Naive thymus-derived CD4-positive, alpha-beta T cell (primary cell): ENCODE measurements around the gene GAPDH. TPM values are rescaled to one million over a fixed set of nuclear protein-coding genes. Genes with fewer than 3 reads are reported as not detected.

Experiments
- ATAC-seq: fragments of 150-1000 bp; cut with Tn5 transposase; 2 replicates; pipeline ENCODE4 v1.10.0; 2021; ENCODE audit warnings: mild to moderate bottlenecking, moderate library complexity
- CTCF ChIA-PET: fragments of 350-600 bp; sonication (Branson Sonifier 250); formaldehyde crosslinking; loops from one replicate; lab custom pipeline; 2021; ENCODE audit warnings: antibody characterized with exemption; lab: Charles Lee
- POLR2A ChIA-PET: fragments of 350-600 bp; sonication (Branson Sonifier 250); formaldehyde crosslinking; loops from one replicate; lab custom pipeline; 2021; ENCODE audit warnings: antibody characterized with exemption, inconsistent platforms; lab: Charles Lee
- DNase-seq, 9 donors: peaks; one replicate each; pipeline versions ENCODE4 v3.0.0 to v3.0.0-alpha.2; 2020 to 2022; ENCODE audit warnings: mixed read lengths in 1 of 9
- H3K27ac ChIP-seq: one replicate; pipeline ENCODE4 v1.7.0; 2013; ENCODE audit warnings: mild to moderate bottlenecking, low read depth, low read length, moderate library complexity
- H3K27me3 ChIP-seq, 2 donors: one replicate each; pipeline ENCODE4 v1.7.0; 2013; ENCODE audit warnings: low read length in 2 of 2, mild to moderate bottlenecking in 2 of 2, moderate library complexity in 2 of 2; ENCODE audit not compliant: control insufficient read depth in 2 of 2, insufficient read depth in 2 of 2
- H3K36me3 ChIP-seq, 3 experiments: 1 replicate in 2 of 3; 2 replicates in 1 of 3; pipeline ENCODE4 v1.7.0; 2013; ENCODE audit warnings: low read length in 3 of 3, mild to moderate bottlenecking in 3 of 3, moderate library complexity in 1 of 3; ENCODE audit not compliant: insufficient read depth in 3 of 3, control insufficient read depth in 2 of 3
- H3K4me1 ChIP-seq, 2 donors: one replicate each; pipeline ENCODE4 v1.7.0; 2013; ENCODE audit warnings: low read length in 2 of 2, mild to moderate bottlenecking in 2 of 2, moderate library complexity in 1 of 2; ENCODE audit not compliant: control insufficient read depth in 2 of 2, insufficient read depth in 2 of 2
- H3K4me3 ChIP-seq: 2 replicates; pipeline ENCODE4 v1.7.0; 2013; ENCODE audit warnings: mild to moderate bottlenecking, low read length
- H3K9me3 ChIP-seq, 3 experiments: 1 replicate in 2 of 3; 2 replicates in 1 of 3; pipeline ENCODE4 v1.7.0; 2013; ENCODE audit warnings: low read length in 3 of 3; ENCODE audit not compliant: control insufficient read depth in 2 of 3
- H3K27ac Mint-ChIP-seq, 9 donors: one replicate each; pipeline ENCODE4 v1.8.0; 2020 to 2022; ENCODE audit warnings: mixed read lengths in 9 of 9, mild to moderate bottlenecking in 8 of 9, moderate library complexity in 5 of 9, inconsistent platforms in 2 of 9
- H3K27me3 Mint-ChIP-seq, 5 donors: one replicate each; pipeline ENCODE4 v1.8.0; 2021 to 2022; ENCODE audit warnings: mixed read lengths in 5 of 5, mild to moderate bottlenecking in 1 of 5
- H3K36me3 Mint-ChIP-seq, 5 donors: one replicate each; pipeline ENCODE4 v1.8.0; 2020 to 2022; ENCODE audit warnings: mixed read lengths in 5 of 5, mild to moderate bottlenecking in 3 of 5, inconsistent platforms in 1 of 5
- H3K4me1 Mint-ChIP-seq, 7 donors: one replicate each; pipeline ENCODE4 v1.8.0; 2020 to 2022; ENCODE audit warnings: mixed read lengths in 7 of 7, mild to moderate bottlenecking in 3 of 7, inconsistent platforms in 1 of 7
- H3K4me3 Mint-ChIP-seq, 10 donors: one replicate each; pipeline ENCODE4 v1.8.0; 2020 to 2022; ENCODE audit warnings: mild to moderate bottlenecking in 10 of 10, mixed read lengths in 10 of 10, moderate library complexity in 6 of 10, inconsistent platforms in 2 of 10
- H3K9me3 Mint-ChIP-seq, 11 donors: one replicate each; pipeline ENCODE4 v1.8.0; 2020 to 2022; ENCODE audit warnings: mixed read lengths in 11 of 11, mild to moderate bottlenecking in 4 of 11, inconsistent platforms in 1 of 11, moderate library complexity in 1 of 11
- intact Hi-C, 2 donors: fragments of 100-400 bp; cut with micrococcal nuclease; formaldehyde crosslinking; loops; one replicate each; pipeline ENCODE4 v1.15.1; 2023
- polyA plus RNA-seq, 2 donors: library from polyadenylated mRNA; unstranded; fragments of 300-500 nt; fragmentation: Illumina TruSeq; gene quantifications; one replicate each; pipeline ENCODE4 v1.2.3, GENCODE V29; 2021
- total RNA-seq, 6 experiments: library from RNA in 5 of 6; stranded (reverse) in 5 of 6; gene quantifications; 1 replicate in 5 of 6; 2 replicates in 1 of 6; pipeline ENCODE4 v1.2.3 and lab custom pipeline; 2021 to 2026

Gene GAPDH
- total and polyA plus RNA-seq, 7 experiments from 2014 or later = 330 to 4,503 (median 970) TPM

DNA sequence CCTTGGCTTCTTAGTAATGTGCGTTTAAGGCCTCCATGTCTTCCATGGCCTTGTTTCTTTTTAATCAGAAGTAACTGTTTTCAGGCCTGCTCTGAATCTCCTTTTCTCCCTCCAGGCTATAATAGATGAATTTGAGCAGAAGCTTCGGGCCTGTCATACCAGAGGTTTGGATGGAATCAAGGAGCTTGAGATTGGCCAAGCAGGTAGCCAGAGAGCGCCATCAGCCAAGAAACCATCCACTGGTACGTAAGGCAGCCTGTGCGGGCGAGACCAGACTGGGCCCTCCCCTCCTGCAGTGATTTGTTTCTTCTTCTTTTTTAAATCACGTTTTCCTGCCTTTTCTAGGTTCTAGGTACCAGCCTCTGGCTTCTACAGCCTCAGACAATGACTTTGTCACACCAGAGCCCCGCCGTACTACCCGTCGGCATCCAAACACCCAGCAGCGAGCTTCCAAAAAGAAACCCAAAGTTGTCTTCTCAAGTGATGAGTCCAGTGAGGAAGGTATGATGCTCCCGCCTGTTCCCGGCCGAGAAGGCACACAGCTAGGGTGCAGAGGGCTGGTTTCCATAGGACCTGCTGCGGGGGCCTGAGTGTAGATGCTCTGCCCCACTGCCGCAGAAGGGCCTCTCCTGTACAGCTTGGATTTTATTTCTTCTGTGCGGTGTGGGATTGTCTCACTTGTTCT, 3.6 kb upstream of the GAPDH start:
- Mint-ChIP-seq H3K9me3 (peaks cover 0 to 1% (median 0%) of the 10 kb centered on the region in 11 donors), H3K4me3 (peak overlapping the region in 1 of 10 donors; percentile 27), H3K36me3 (peaks cover 12 to 47% (median 12%) of the 10 kb centered on the region in 5 donors), H3K27me3 (peaks cover 0 to 2% (median 0%) of the 10 kb centered on the region in 5 donors), H3K27ac (peak overlapping the region; percentile 4 to 89 (median 34)), H3K4me1 (peaks cover 16 to 34% (median 23%) of the 10 kb centered on the region in 7 donors)
- DNase-seq = no peak
- Histone ChIP-seq H3K4me1 (peaks cover 21 to 25% of the 10 kb centered on the region in 2 donors), H3K27ac (no peak overlapping the region), H3K36me3 (peaks cover 8 to 61% (median 11%) of the 10 kb centered on the region in 3 experiments), H3K9me3 (no peaks in the 10 kb centered on the region), H3K27me3 (no peaks in the 10 kb centered on the region), H3K4me3 (no peak overlapping the region)
- ATAC-seq = no peak
- CTCF ChIA-PET = interaction anchor here (1.5 kb wide), 1 partner anchor 65 kb away, joined by 4 read pairs; no protein-coding TSS in a partner anchor
- intact Hi-C loops = no loop called here
- POLR2A ChIA-PET = interaction anchor here (0.8 to 2.6 kb wide), 4 partner anchors 9 to 61 kb away, joined by 3 to 9 read pairs (median 6); partner anchors contain the start of genes MRPL51 and VAMP1

DNA sequence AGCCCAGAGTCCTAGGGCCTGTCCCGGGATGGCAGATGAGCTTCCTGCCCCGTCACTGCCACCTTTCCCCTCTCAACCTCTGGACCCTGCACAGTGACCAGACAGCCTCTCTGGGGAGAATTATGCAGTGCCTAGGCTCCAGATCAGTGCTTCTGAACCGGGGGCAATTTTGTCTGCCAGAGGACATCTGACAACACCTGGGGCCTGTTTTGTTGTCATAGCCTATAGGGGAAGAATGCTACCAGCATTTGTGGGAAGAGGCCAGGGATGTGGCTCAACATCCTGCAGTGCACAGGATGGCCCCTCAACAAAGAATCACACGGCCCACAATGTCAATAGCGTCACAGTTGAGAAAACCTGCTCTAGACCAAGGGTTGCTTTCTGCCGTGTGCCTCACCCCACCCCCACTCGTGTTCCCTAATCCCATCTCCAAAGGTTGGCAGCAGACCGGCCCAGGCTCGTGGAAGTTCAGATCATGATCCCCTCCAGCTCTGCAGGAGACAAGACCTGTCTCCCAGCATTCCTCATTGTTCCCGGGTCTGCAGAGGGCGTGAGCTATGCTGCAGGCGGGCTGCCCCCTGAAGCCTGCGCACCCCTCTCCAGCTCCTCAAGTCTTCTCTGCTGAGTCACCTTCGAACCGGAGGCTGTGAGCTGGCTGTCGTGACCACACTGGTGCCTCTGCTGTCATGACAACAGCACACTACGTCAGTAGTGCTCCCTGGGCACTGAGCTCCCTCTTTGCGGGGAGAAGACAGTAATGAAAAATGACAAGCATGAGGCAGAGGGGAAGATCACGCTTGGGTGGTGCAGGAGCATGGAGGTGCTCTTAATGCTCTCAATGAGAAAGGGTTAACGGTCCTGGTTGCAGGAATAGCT, 2.0 kb upstream of the GAPDH start:
- peak overlapping the region; percentile 90 to 100 (median 93) for H3K27ac Mint-ChIP-seq
- peaks cover 22 to 45% (median 35%) of the 10 kb centered on the region in 7 donors for H3K4me1 Mint-ChIP-seq
- H3K36me3 Mint-ChIP-seq = peaks cover 12 to 55% (median 12%) of the 10 kb centered on the region in 5 donors
- intact Hi-C loops = no loop called here
- peaks cover 0 to 2% (median 0%) of the 10 kb centered on the region in 5 donors for H3K27me3 Mint-ChIP-seq
- ChIA-PET POLR2A (interaction anchor here (0.6 to 2.6 kb wide), 16 partner anchors 8 to 278 kb away, joined by 3 to 15 read pairs (median 4); partner anchors contain the start of genes MRPL51, TAPBPL, VAMP1 and ZNF384), CTCF (interaction anchor here (0.6 to 1.5 kb wide), 6 partner anchors 9 to 108 kb away, joined by 3 to 6 read pairs (median 4); no protein-coding TSS in a partner anchor)
- Histone ChIP-seq H3K27me3 (no peaks in the 10 kb centered on the region), H3K9me3 (no peaks in the 10 kb centered on the region), H3K4me3 (no peak overlapping the region), H3K4me1 (peaks cover 31 to 37% of the 10 kb centered on the region in 2 donors), H3K27ac (peak overlapping the region; percentile 81), H3K36me3 (peaks cover 13 to 58% (median 16%) of the 10 kb centered on the region in 3 experiments)
- peak; percentile 39 to 89 (median 63) for DNase-seq
- peak overlapping the region; percentile 77 to 99 (median 94) for H3K4me3 Mint-ChIP-seq
- H3K9me3 Mint-ChIP-seq = peaks cover 0 to 1% (median 0%) of the 10 kb centered on the region in 11 donors
- peak; percentile 62 for ATAC-seq

DNA sequence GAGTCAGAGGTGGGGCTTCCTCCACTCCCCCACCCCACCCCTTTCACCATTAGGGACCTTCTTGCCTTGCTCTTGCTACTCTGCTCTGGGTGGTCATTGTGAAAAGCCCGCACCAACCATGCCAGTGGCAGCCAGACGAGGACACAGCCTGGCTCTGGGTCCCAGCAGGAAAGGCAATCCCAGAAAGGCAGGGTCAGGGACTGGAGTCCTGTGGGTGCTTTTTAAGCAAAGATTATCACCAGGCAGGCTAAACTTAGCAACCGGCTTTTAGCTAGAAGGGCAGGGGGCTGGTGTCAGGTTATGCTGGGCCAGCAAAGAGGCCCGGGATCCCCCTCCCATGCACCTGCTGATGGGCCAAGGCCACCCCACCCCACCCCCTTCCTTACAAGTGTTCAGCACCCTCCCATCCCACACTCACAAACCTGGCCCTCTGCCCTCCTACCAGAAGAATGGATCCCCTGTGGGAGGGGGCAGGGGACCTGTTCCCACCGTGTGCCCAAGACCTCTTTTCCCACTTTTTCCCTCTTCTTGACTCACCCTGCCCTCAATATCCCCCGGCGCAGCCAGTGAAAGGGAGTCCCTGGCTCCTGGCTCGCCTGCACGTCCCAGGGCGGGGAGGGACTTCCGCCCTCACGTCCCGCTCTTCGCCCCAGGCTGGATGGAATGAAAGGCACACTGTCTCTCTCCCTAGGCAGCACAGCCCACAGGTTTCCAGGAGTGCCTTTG, 1.2 kb upstream of the GAPDH start:
- Histone ChIP-seq H3K4me3 (peak overlapping the region; percentile 97), H3K27me3 (no peaks in the 10 kb centered on the region), H3K36me3 (peaks cover 11 to 56% (median 15%) of the 10 kb centered on the region in 3 experiments), H3K9me3 (no peaks in the 10 kb centered on the region), H3K4me1 (peaks cover 31 to 43% of the 10 kb centered on the region in 2 donors), H3K27ac (peak overlapping the region; percentile 81)
- peaks cover 0 to 2% (median 0%) of the 10 kb centered on the region in 5 donors for H3K27me3 Mint-ChIP-seq
- peak overlapping the region; percentile 90 to 100 (median 93) for H3K27ac Mint-ChIP-seq
- ChIA-PET CTCF (interaction anchor here (1.1 to 1.5 kb wide), 4 partner anchors 10 to 67 kb away, joined by 3 to 6 read pairs (median 4); no protein-coding TSS in a partner anchor), POLR2A (interaction anchor here (0.6 to 2.6 kb wide), 11 partner anchors 21 to 198 kb away, joined by 3 to 15 read pairs (median 5); partner anchors contain the start of genes MRPL51, TAPBPL, VAMP1 and ZNF384)
- DNase-seq (peak in 5 of 9 donors; percentile 18 to 66 (median 21)), ATAC-seq (no peak)
- H3K4me1 Mint-ChIP-seq = peaks cover 27 to 53% (median 42%) of the 10 kb centered on the region in 7 donors
- H3K36me3 Mint-ChIP-seq = peaks cover 14 to 58% (median 15%) of the 10 kb centered on the region in 5 donors
- H3K9me3 Mint-ChIP-seq = peaks cover 0 to 1% (median 0%) of the 10 kb centered on the region in 11 donors
- intact Hi-C loops = no loop called here
- peak overlapping the region; percentile 77 to 99 (median 94) for H3K4me3 Mint-ChIP-seq

DNA sequence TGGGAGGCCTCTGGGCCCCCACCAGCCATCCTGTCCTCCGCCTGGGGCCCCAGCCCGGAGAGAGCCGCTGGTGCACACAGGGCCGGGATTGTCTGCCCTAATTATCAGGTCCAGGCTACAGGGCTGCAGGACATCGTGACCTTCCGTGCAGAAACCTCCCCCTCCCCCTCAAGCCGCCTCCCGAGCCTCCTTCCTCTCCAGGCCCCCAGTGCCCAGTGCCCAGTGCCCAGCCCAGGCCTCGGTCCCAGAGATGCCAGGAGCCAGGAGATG, 729 bp upstream of the GAPDH start:
- H3K36me3 ChIP-seq = peaks cover 12 to 56% (median 15%) of the 10 kb centered on the region in 3 experiments
- Mint-ChIP-seq H3K36me3 (peaks cover 10 to 56% (median 15%) of the 10 kb centered on the region in 5 donors), H3K4me3 (peak overlapping the region; percentile 60 to 99 (median 94)), H3K4me1 (peaks cover 28 to 57% (median 42%) of the 10 kb centered on the region in 7 donors), H3K9me3 (peaks cover 0 to 1% (median 0%) of the 10 kb centered on the region in 11 donors), H3K27me3 (peaks cover 0 to 2% (median 0%) of the 10 kb centered on the region in 5 donors), H3K27ac (peak overlapping the region; percentile 79 to 100 (median 93))
- peak in 2 of 9 donors; percentile 12 to 20 for DNase-seq
- POLR2A ChIA-PET = interaction anchor here (0.7 to 7.5 kb wide), 14 partner anchors 21 to 199 kb away, joined by 3 to 104 read pairs (median 12); partner anchors contain the start of genes CD27, MRPL51 and VAMP1
- peaks cover 31 to 43% of the 10 kb centered on the region in 2 donors for H3K4me1 ChIP-seq
- H3K4me3 ChIP-seq = peak overlapping the region; percentile 97
- intact Hi-C loops = no loop called here
- H3K27me3 ChIP-seq = no peaks in the 10 kb centered on the region
- peak overlapping the region; percentile 81 for H3K27ac ChIP-seq
- ATAC-seq = no peak
- CTCF ChIA-PET = interaction anchor here (1.1 to 2.9 kb wide), 4 partner anchors 20 to 70 kb away, joined by 4 to 9 read pairs (median 6); no protein-coding TSS in a partner anchor
- no peaks in the 10 kb centered on the region for H3K9me3 ChIP-seq

DNA sequence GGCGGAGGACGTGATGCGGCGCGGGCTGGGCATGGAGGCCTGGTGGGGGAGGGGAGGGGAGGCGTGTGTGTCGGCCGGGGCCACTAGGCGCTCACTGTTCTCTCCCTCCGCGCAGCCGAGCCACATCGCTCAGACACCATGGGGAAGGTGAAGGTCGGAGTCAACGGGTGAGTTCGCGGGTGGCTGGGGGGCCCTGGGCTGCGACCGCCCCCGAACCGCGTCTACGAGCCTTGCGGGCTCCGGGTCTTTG, 303 bp downstream of the GAPDH start:
- H3K36me3 Mint-ChIP-seq = peaks cover 6 to 56% (median 15%) of the 10 kb centered on the region in 5 donors
- peak overlapping the region; percentile 92 to 100 (median 94) for H3K27ac Mint-ChIP-seq
- ATAC-seq (peak; percentile 72), DNase-seq (no peak)
- intact Hi-C loops = loop anchor here (1.0 to 2.0 kb wide), 12 partner anchors 22 to 318 kb away; partner anchors contain the start of genes CHD4 (in 2 of the 2), IFFO1 (in 2 of the 2), NOP2 (in 2 of the 2) and VAMP1 (in 2 of the 2)
- Histone ChIP-seq H3K4me3 (peak overlapping the region; percentile 97), H3K4me1 (peaks cover 31 to 43% of the 10 kb centered on the region in 2 donors), H3K9me3 (no peaks in the 10 kb centered on the region), H3K27me3 (no peaks in the 10 kb centered on the region), H3K27ac (peak overlapping the region; percentile 81), H3K36me3 (peaks cover 12 to 52% (median 15%) of the 10 kb centered on the region in 3 experiments)
- peaks cover 0 to 1% (median 0%) of the 10 kb centered on the region in 11 donors for H3K9me3 Mint-ChIP-seq
- POLR2A ChIA-PET = interaction anchor here (0.5 to 7.5 kb wide), 25 partner anchors 19 to 215 kb away, joined by 3 to 104 read pairs (median 5); partner anchors contain the start of genes CD27, MRPL51, TAPBPL and VAMP1
- CTCF ChIA-PET = interaction anchor here (0.6 to 7.1 kb wide), 4 partner anchors 69 to 109 kb away, joined by 3 to 106 read pairs (median 8); no protein-coding TSS in a partner anchor
- H3K4me3 Mint-ChIP-seq = peak overlapping the region; percentile 90 to 99 (median 94)
- peaks cover 29 to 64% (median 48%) of the 10 kb centered on the region in 7 donors for H3K4me1 Mint-ChIP-seq
- peaks cover 0 to 2% (median 0%) of the 10 kb centered on the region in 5 donors for H3K27me3 Mint-ChIP-seq
